ENCODE data around the gene MED13L.

DNA sequence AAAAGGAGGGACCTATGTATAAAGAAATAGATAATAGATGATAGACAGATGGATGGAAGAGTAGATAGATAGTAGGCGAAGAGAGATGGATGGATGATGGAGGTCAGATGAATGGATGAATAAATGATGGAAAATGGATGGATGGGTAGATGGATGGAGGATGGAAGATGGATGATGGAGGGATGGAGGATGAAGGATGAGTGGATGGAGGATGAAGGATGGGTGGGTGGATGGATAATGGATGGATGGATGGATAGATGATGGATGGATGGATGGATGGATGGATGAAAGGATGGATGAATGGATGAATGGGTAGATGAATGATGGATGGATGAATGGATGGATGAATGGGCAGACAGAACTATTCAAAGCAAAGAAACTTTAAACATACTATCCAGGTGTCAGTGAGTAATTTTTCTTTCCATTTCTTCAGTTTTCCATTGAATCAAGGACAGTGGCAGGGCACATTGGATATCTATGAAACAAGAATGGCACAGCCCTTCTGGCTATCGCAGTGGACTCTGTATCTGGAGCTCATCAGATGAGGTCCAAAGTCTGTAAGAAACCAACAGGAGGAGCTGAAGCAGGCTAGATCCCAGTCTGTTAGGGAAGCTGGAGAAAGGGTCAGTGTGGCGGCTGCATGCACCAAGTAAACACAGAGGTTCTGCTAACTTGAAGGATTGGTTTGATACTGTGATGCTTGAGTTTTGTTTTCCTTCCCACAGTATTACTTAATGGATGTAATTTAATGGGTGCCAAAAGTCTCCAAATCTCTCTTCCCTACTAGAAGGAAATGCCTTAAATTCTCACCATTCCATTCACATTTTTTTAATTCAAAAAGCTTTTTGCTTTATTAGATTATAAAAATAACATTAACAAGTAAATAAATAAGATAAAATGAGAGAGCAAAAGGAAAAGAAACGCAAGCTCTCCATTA is 18.1 kb upstream of the MED13L start:
- TF ChIP-seq, protein P1, sequence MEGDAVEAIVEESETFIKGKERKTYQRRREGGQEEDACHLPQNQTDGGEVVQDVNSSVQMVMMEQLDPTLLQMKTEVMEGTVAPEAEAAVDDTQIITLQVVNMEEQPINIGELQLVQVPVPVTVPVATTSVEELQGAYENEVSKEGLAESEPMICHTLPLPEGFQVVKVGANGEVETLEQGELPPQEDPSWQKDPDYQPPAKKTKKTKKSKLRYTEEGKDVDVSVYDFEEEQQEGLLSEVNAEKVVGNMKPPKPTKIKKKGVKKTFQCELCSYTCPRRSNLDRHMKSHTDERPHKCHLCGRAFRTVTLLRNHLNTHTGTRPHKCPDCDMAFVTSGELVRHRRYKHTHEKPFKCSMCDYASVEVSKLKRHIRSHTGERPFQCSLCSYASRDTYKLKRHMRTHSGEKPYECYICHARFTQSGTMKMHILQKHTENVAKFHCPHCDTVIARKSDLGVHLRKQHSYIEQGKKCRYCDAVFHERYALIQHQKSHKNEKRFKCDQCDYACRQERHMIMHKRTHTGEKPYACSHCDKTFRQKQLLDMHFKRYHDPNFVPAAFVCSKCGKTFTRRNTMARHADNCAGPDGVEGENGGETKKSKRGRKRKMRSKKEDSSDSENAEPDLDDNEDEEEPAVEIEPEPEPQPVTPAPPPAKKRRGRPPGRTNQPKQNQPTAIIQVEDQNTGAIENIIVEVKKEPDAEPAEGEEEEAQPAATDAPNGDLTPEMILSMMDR (IDR thresholded peaks at IDR 0.05; ENCODE audit: control extremely low read depth in 1 of 3, insufficient read depth in 1 of 3, low read depth in 1 of 3, low read length in 3 of 3): no peak
- no peak for TF ChIP-seq POLR2A (IDR thresholded peaks at IDR 0.05; ENCODE audit: control extremely low read depth in 1 of 2, low read depth in 2 of 2, low read length in 2 of 2)
- no peak for TF ChIP-seq TAF1 (IDR thresholded peaks at IDR 0.05; ENCODE audit: low read depth, low read length)
- TF ChIP-seq EZH2 (IDR thresholded peaks at IDR 0.05; ENCODE audit: low read depth, low read length, severe bottlenecking): no peak
- no peak for TF ChIP-seq RAD21 (IDR thresholded peaks at IDR 0.05 in 1 of 2, conservative IDR thresholded peaks at IDR 0.05 in 1 of 2; ENCODE audit: low read depth in 2 of 2, low read length in 2 of 2)
- TF ChIP-seq EP300 (IDR thresholded peaks at IDR 0.05; ENCODE audit: borderline replicate concordance in 1 of 2, low read depth in 2 of 2, low read length in 2 of 2): no peak
- TF ChIP-seq KDM4A (IDR thresholded peaks at IDR 0.05; ENCODE audit: low read depth, low read length, severe bottlenecking): no peak
